Heart left ventricle (tissue), 16 donors: ENCODE measurements around the gene CAVIN3. TPM values are rescaled to one million over a fixed set of nuclear protein-coding genes. Genes with fewer than 3 reads are reported as not detected.

Experiments
- ATAC-seq, 4 donors: fragments of 200-7000 bp; cut with Tn5 transposase; one replicate each; pipeline ENCODE4 v1.9.1; 2020 to 2022; ENCODE audit warnings: moderate library complexity in 4 of 4, mild to moderate bottlenecking in 3 of 4, moderate number of reproducible peaks in 1 of 4
- DNase-seq, 5 donors: peaks; one replicate each; pipeline ENCODE4 v3.0.0-alpha.2; 2020
- H3K27ac ChIP-seq, 12 donors: fragments of 200-600 bp; sonication (generic) in 4 of 12; one replicate each; pipeline versions ENCODE4 v1.5.0 to v1.8.0; 2016 to 2022; ENCODE audit warnings: mild to moderate bottlenecking in 2 of 12
- H3K27me3 ChIP-seq, 9 donors: fragments of 200-600 bp; sonication (generic) in 2 of 9; one replicate each; pipeline versions ENCODE4 v1.5.1 to v1.8.0; 2016 to 2022; ENCODE audit warnings: mild to moderate bottlenecking in 3 of 9
- H3K36me3 ChIP-seq, 9 donors: fragments of 200-600 bp; sonication (generic) in 2 of 9; one replicate each; pipeline versions ENCODE4 v1.5.0 to v1.8.0; 2018 to 2022; ENCODE audit warnings: mild to moderate bottlenecking in 2 of 9
- H3K4me1 ChIP-seq, 12 donors: fragments of 200-600 bp; sonication (generic) in 4 of 12; one replicate each; pipeline versions ENCODE4 v1.5.0 to v1.8.0; 2016 to 2022; ENCODE audit warnings: mild to moderate bottlenecking in 3 of 12
- H3K4me3 ChIP-seq, 12 donors: fragments of 200-600 bp; sonication (generic) in 4 of 12; one replicate each; pipeline versions ENCODE4 v1.5.0 to v1.8.0; 2017 to 2022; ENCODE audit warnings: mild to moderate bottlenecking in 9 of 12, moderate library complexity in 4 of 12
- H3K9me3 ChIP-seq, 12 donors: fragments of 200-600 bp; sonication (generic) in 4 of 12; one replicate each; pipeline versions ENCODE4 v1.5.0 to v1.8.0; 2016 to 2022; ENCODE audit warnings: mild to moderate bottlenecking in 1 of 12
- POLR2A ChIP-seq, 2 donors: fragments of 450-650 bp; IDR thresholded peaks; one replicate each; pipeline ENCODE4 v1.6.1; 2017; ENCODE audit warnings: antibody characterized with exemption in 2 of 2, mild to moderate bottlenecking in 2 of 2, moderate library complexity in 2 of 2
- WGBS, 4 donors: extraction: QIAGEN DNeasy Blood & Tissue Kit in 2 of 4; methylation state at CpG; one replicate each; pipeline versions ENCODE4 v1.1.5 to v1.1.7; 2013 to 2018; 5-methylcytosine and 5-hydroxymethylcytosine counted together
- intact Hi-C, 10 donors: fragments of 100-400 bp; cut with DNase I; formaldehyde crosslinking; loops; one replicate each; pipeline versions ENCODE4 v1.11.1 to v1.14.2; 2022
- polyA plus RNA-seq, 2 donors: library from polyadenylated mRNA; stranded (reverse); fragments of 200-250 nt; gene quantifications; one replicate each; pipeline ENCODE4 v1.2.3, GENCODE V29; 2013
- total RNA-seq, 9 donors: library from RNA; depleted of rRNA in 2 of 9; stranded (reverse); fragments of >200 nt in 2 of 9; fragmentation: NEBNext Ultra II Directional in 3 of 9; extraction: Animal tissue kit (Norgen Biotek cat#: 25700) in 3 of 9; gene quantifications; one replicate each; pipeline versions ENCODE4 v1.1.0 to v1.2.4, GENCODE V29; 2016 to 2023
- TF ChIP-seq, protein P1 (sequence below), 12 donors: fragments of 200-600 bp; sonication (generic) in 4 of 12; IDR thresholded peaks; one replicate each; pipeline versions ENCODE4 v1.5.0 to v1.8.0; 2018 to 2022; ENCODE audit warnings: antibody characterized with exemption in 12 of 12, mild to moderate bottlenecking in 5 of 12
- donor health status: ischemic (EF 13 %, LVEDD 7.1; RV severe dilation, severe dysfunction).
- donor health status: healthy with polysubstance abuse.
- donor health status: DM: no; HTN: yes; CAD: no.
- donor health status: DM: no; HTN: no; CAD: no.
- donor health status: ischemic (EF 25% LVEDD 6.9; RV normal size, moderate dysfunction).
- donor health status: ischemic (EF 25% LVEDD 5.7; RV mildly dilated, moderate dysfunction).
- donor health status: healthy.
- donor health status: DM: yes; HTN: yes; CAD: no.
- donor health status: ischemic (EF 35%, LVEDD 5.7; RV mildly dilated, moderate dysfunction).
- donor health status: nonischemic (EF 11% LVEDD 7.7; RV severe dilation, severe dysfunction).
- donor health status: DM: yes; HTN: yes; CAD: no.
- donor health status: PGD.
- donor health status: ischemic (EF 29% LVEDD 5.4; RV normal size, mild dysfunction).
- donor health status: nonischemic (EF 23%, LVEDD 6.1; RV moderate dilation, normal function).

The CAVIN3 gene
- total and polyA plus RNA-seq, 11 donors: 40.4 to 155 (median 92.8) TPM

DNA sequence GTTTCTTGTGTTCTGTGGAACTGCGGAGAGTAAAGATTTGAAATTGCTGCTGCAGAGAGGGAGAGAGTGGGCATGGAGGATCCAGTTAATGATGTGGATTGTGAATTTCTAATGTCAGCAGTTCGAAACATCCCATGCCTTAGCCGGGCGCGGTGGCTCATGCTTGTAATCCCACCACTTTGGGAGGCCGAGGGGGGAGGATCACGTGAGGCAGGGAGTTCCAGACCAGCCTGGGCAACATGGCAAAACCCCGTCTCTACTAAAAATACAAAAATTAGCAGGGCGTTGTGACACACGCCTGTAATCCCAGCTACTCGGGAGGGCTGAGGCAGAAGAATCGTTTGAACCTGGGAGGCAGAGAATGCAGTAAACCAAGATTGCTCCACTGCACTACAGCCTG, 1.1 kb upstream of the CAVIN3 start:
- Histone ChIP-seq H3K4me1 (peaks cover 0 to 53% (median 32%) of the 10 kb centered on the region in 12 donors), H3K27ac (peak overlapping the region; percentile 94 to 100 (median 99)), H3K4me3 (peak overlapping the region in 9 of 12 donors; percentile 60 to 75 (median 69)), H3K36me3 (no peaks in the 10 kb centered on the region), H3K27me3 (peaks cover 0 to 8% (median 0%) of the 10 kb centered on the region in 9 donors), H3K9me3 (no peaks in the 10 kb centered on the region)
- no peak for TF ChIP-seq POLR2A (IDR thresholded peaks at IDR 0.05)
- TF ChIP-seq, protein P1, sequence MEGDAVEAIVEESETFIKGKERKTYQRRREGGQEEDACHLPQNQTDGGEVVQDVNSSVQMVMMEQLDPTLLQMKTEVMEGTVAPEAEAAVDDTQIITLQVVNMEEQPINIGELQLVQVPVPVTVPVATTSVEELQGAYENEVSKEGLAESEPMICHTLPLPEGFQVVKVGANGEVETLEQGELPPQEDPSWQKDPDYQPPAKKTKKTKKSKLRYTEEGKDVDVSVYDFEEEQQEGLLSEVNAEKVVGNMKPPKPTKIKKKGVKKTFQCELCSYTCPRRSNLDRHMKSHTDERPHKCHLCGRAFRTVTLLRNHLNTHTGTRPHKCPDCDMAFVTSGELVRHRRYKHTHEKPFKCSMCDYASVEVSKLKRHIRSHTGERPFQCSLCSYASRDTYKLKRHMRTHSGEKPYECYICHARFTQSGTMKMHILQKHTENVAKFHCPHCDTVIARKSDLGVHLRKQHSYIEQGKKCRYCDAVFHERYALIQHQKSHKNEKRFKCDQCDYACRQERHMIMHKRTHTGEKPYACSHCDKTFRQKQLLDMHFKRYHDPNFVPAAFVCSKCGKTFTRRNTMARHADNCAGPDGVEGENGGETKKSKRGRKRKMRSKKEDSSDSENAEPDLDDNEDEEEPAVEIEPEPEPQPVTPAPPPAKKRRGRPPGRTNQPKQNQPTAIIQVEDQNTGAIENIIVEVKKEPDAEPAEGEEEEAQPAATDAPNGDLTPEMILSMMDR (IDR thresholded peaks at IDR 0.05): no peak
- no peak for ATAC-seq
- DNase-seq: peak in 1 of 5 donors; percentile 28
- intact Hi-C loops: loop anchor here in 3 of 10 donors (2.0 to 10.0 kb wide), 3 partner anchors 36 to 363 kb away; partner anchors contain the start of genes FHIP1B (in 1 of the 3) and MRPL17 (in 1 of the 3)
- WGBS, 4 donors: 66 to 79% (median 74%) methylated on average over 12 of the region's 12 CpGs

DNA sequence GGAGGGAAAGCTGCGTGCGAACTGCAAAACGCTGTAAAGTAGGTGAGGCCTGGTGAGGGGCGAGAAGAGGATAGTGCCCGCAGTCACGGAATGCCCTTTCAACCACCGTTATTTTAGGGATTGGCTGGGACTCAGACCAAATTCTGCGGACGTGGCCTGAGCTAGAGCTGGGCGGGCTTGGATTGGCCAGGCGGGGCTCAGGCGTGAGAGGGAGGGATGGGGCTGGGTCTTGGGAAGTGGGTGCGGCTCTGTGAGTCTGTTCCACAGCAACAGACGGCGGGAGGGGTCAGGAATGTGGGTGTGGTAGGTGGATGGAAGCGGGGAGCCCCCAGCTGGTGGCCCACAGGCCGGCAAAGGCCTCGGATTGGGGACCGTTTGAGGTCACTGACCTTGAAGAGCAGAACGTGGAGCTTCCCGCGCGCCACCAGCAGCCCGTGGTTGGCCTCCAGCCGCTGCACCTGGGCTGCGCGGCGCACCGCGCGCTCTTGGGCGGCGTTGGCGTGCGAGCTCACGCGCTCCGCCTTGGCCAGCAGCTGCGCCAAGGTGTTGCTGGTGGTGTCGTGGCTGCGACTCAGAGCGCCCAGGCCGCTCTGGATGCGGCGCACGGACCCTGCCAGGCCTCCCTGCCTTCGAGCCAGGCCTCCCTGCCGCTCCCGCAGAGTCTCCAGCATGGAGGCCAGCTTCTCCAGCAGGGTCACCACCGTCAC, 444 bp downstream of the CAVIN3 start:
- Histone ChIP-seq H3K27me3 (peaks cover 0 to 8% (median 0%) of the 10 kb centered on the region in 9 donors), H3K36me3 (no peaks in the 10 kb centered on the region), H3K4me3 (peak overlapping the region; percentile 29 to 75 (median 68)), H3K4me1 (peaks cover 0 to 58% (median 37%) of the 10 kb centered on the region in 12 donors), H3K27ac (peak overlapping the region; percentile 94 to 100 (median 99)), H3K9me3 (no peaks in the 10 kb centered on the region)
- peak in 1 of 2 donors; percentile 44 for TF ChIP-seq POLR2A (IDR thresholded peaks at IDR 0.05)
- TF ChIP-seq, protein P1 (IDR thresholded peaks at IDR 0.05): peak in 3 of 12 donors; percentile 5 to 18 (median 9)
- DNase-seq: peak; percentile 94 to 97 (median 96)
- intact Hi-C loops: loop anchor here (2.0 to 10.0 kb wide), 13 partner anchors 32 to 365 kb away; partner anchors contain the start of genes FHIP1B (in 3 of the 10), CNGA4 (in 2 of the 10), CCKBR (in 1 of the 10) and MRPL17 (in 1 of the 10)
- WGBS, 4 donors: 0 to 1% (median 0%) methylated on average over 14 to 50 of the region's 50 CpGs
- ATAC-seq: peak; percentile 93 to 95 (median 93)

DNA sequence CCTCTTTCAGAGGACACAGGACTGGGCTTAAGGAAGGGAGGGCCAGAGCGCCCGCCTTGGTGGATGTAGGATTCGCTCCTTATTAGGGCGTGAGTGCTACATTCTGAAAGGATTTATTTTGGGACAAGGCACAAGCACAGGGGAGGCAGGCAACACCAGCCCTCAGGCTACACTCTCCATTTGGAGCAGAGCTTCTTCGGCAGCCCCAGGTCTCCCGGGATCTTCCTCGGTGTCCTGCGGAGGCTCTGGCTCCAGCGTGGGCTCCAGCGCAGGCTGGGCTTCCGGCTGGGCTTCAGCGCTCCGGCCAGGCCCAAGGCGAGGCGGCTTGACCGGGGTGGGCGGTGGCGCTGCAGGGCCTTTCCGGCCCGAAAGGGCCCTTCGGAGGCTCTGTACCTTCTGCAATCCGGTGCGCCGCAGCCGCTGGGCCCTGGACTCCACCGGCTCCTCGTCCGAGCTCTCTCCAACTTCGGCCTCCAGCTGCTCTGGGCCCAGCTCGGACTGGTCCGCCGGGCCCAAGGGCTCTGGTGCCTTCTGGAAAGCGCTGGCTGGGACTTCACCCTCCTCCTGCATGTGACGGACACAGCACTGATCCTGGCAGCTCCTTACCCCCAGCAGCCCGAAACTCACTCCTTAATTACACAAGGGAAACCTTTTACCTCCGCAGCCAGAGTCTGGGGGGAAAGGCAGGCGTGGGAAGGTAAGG, 1.1 kb downstream of the CAVIN3 start:
- H3K27me3 ChIP-seq: peaks cover 0 to 8% (median 0%) of the 10 kb centered on the region in 9 donors
- WGBS, 4 donors: 3 to 4% (median 3%) methylated on average over 24 to 37 of the region's 37 CpGs
- H3K4me3 ChIP-seq: peak overlapping the region; percentile 29 to 75 (median 68)
- no peaks in the 10 kb centered on the region for H3K9me3 ChIP-seq
- peak overlapping the region; percentile 94 to 100 (median 99) for H3K27ac ChIP-seq
- DNase-seq (peak; percentile 69 to 85 (median 76)), ATAC-seq (peak; percentile 49 to 63 (median 57))
- H3K4me1 ChIP-seq: peaks cover 0 to 58% (median 37%) of the 10 kb centered on the region in 12 donors
- intact Hi-C loops: loop anchor here in 9 of 10 donors (2.0 to 10.0 kb wide), 11 partner anchors 33 to 297 kb away; partner anchors contain the start of genes CNGA4 (in 2 of the 9), FHIP1B (in 2 of the 9) and CCKBR (in 1 of the 9)
- no peaks in the 10 kb centered on the region for H3K36me3 ChIP-seq
- TF ChIP-seq, protein P1 (IDR thresholded peaks at IDR 0.05): peak in 4 of 12 donors; percentile 16 to 19 (median 17)
- peak; percentile 29 to 39 for TF ChIP-seq POLR2A (IDR thresholded peaks at IDR 0.05)
